Adrenal gland (tissue), 12 donors: Measurements from ENCODE around the gene PCGF3. TPM values are rescaled to one million over a fixed set of nuclear protein-coding genes. Genes with fewer than 3 reads are reported as not detected.

Experiments
- DNase-seq, 7 donors: peaks; one replicate each; pipeline ENCODE4 v3.0.0-alpha.2; 2019 to 2020
- H3K27ac ChIP-seq, 5 donors: fragments of 200-600 bp; sonication (generic) in 4 of 5; 1 replicate in 3 of 5; 2 replicates in 2 of 5; pipeline versions ENCODE4 v1.5.1 to v1.8.0; 2016 to 2020; ENCODE audit warnings: mild to moderate bottlenecking in 1 of 5
- H3K27me3 ChIP-seq: fragments of 200-600 bp; 2 replicates; pipeline ENCODE4 v1.8.0; 2021
- H3K36me3 ChIP-seq, 2 donors: fragments of 200-600 bp; replicated peaks in 1 of 2; 1 replicate in 1 of 2; 2 replicates in 1 of 2; pipeline versions ENCODE4 v1.5.1 to v1.8.0; 2018 to 2022
- H3K4me1 ChIP-seq, 2 donors: fragments of 200-600 bp; replicated peaks in 1 of 2; 1 replicate in 1 of 2; 2 replicates in 1 of 2; pipeline versions ENCODE4 v1.5.1 to v1.8.0; 2018 to 2021
- H3K4me3 ChIP-seq, 4 donors: fragments of 200-600 bp; sonication (generic) in 3 of 4; one replicate each; pipeline ENCODE4 v1.5.1; 2016 to 2018
- H3K9me3 ChIP-seq, 3 donors: fragments of 200-600 bp; sonication (generic) in 1 of 3; replicated peaks in 1 of 3; 1 replicate in 2 of 3; 2 replicates in 1 of 3; pipeline versions ENCODE4 v1.5.1 to v1.8.0; 2016 to 2021
- POLR2A ChIP-seq, 2 donors: fragments of 450-650 bp; IDR thresholded peaks; one replicate each; pipeline ENCODE4 v1.6.1; 2017; ENCODE audit warnings: antibody characterized with exemption in 2 of 2, mild to moderate bottlenecking in 2 of 2, moderate library complexity in 1 of 2
- WGBS, 4 donors: extraction: QIAGEN DNeasy Blood & Tissue Kit in 2 of 4; methylation state at CpG; one replicate each; pipeline versions ENCODE4 v1.1.5 to v1.1.7; 2013 to 2017; 5-methylcytosine and 5-hydroxymethylcytosine counted together
- intact Hi-C, 2 donors: fragments of 100-400 bp; cut with DNase I; formaldehyde crosslinking; loops; one replicate each; pipeline versions ENCODE4 v1.14.1 to v1.15.0; 2022 to 2023
- polyA plus RNA-seq, 3 donors: library from polyadenylated mRNA; stranded (reverse); fragments of 200-250 nt in 2 of 3; fragments of 350-450 nt in 1 of 3; fragmentation: Illumina TruSeq in 1 of 3; extraction: RNeasy Lipid Tissue Mini Kit (QIAGEN cat#74804) in 1 of 3; gene quantifications; one replicate each; pipeline ENCODE4 v1.2.3, GENCODE V29; 2013 to 2014
- total RNA-seq, 9 donors: library from RNA; depleted of rRNA in 4 of 9; stranded (reverse); fragments of >200 nt in 4 of 9; fragments of 120-200 nt in 1 of 9; fragmentation: NEBNext Ultra II Directional in 1 of 9; extraction: Animal tissue kit (Norgen Biotek cat#: 25700) in 1 of 9; gene quantifications; one replicate each; pipeline versions ENCODE4 v1.1.0 to v1.2.4, GENCODE V29; 2013 to 2023
- TF ChIP-seq, protein P1 (sequence below), 6 experiments: fragments of 450-650 bp in 4 of 6; fragments of 200-600 bp in 2 of 6; sonication (generic) in 1 of 6; IDR thresholded peaks; 1 replicate in 5 of 6; 2 replicates in 1 of 6; pipeline versions ENCODE4 v1.5.1 to v1.8.0; 2016 to 2021; ENCODE audit warnings: antibody characterized with exemption in 6 of 6, mild to moderate bottlenecking in 2 of 6, moderate library complexity in 1 of 6
- donor health status: healthy with polysubstance abuse.
- donor health status: Bipolar disorder and iron deficiency.
- donor health status: DM: yes; HTN: yes; CAD: no.
- donor health status: DM: no; HTN: no; CAD: no.
- donor health status: DM: no; HTN: no; CAD: no.
- donor health status: DM: yes; HTN: yes; CAD: no.

PCGF3 gene
- total and polyA plus RNA-seq, 12 donors: 26.4 to 178 (median 70.7) TPM

DNA sequence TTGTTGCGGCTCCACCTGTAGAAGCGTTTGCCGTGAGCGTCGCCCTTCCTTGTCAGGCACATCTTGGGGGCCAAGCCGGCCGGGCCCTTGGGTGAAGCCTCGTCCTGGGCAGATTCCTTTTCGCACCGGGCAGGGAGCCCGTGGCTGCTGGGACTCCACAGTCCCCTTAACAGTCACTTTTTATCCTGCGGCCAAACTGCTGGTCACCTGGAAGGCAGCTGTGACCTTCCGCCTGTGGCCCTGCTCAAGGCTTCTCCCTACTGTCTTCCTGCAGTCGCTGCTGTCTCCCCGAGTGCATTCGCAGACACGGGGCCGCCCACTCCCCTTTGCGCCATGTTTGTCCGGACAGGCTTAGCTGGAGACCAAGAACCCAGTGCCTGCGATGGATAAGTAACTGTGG is 55.0 kb downstream of the PCGF3 start:
- intact Hi-C loops: no loop called here
- 86 to 92% (median 92%) methylated on average over 21 of the region's 21 CpGs for WGBS, 4 donors
- no peaks in the 10 kb centered on the region for H3K9me3 ChIP-seq

GRCh38 chr4:761086-761485 is 55.5 kb downstream of the PCGF3 start:
- peaks cover 11 to 12% of the 10 kb centered on the region in 2 donors for H3K4me1 ChIP-seq
- H3K36me3 ChIP-seq: peaks cover 0 to 45% of the 10 kb centered on the region in 2 donors
- WGBS, 4 donors: 93 to 96% (median 95%) methylated on average over 14 of the region's 14 CpGs
- no peak overlapping the region for H3K27ac ChIP-seq
- no peaks in the 10 kb centered on the region for H3K27me3 ChIP-seq
- no peak overlapping the region for H3K4me3 ChIP-seq
- DNase-seq: no peak
- TF ChIP-seq POLR2A (IDR thresholded peaks at IDR 0.05): no peak
- TF ChIP-seq, protein P1, sequence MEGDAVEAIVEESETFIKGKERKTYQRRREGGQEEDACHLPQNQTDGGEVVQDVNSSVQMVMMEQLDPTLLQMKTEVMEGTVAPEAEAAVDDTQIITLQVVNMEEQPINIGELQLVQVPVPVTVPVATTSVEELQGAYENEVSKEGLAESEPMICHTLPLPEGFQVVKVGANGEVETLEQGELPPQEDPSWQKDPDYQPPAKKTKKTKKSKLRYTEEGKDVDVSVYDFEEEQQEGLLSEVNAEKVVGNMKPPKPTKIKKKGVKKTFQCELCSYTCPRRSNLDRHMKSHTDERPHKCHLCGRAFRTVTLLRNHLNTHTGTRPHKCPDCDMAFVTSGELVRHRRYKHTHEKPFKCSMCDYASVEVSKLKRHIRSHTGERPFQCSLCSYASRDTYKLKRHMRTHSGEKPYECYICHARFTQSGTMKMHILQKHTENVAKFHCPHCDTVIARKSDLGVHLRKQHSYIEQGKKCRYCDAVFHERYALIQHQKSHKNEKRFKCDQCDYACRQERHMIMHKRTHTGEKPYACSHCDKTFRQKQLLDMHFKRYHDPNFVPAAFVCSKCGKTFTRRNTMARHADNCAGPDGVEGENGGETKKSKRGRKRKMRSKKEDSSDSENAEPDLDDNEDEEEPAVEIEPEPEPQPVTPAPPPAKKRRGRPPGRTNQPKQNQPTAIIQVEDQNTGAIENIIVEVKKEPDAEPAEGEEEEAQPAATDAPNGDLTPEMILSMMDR (IDR thresholded peaks at IDR 0.05): no peak
- intact Hi-C loops: no loop called here
- no peaks in the 10 kb centered on the region for H3K9me3 ChIP-seq

More for the DNA sequence above, 55.0 kb downstream of the PCGF3 start:
- no peaks in the 10 kb centered on the region for H3K27me3 ChIP-seq
- no peak overlapping the region for H3K27ac ChIP-seq
- peaks cover 7 to 8% of the 10 kb centered on the region in 2 donors for H3K4me1 ChIP-seq
- no peak overlapping the region for H3K4me3 ChIP-seq
- TF ChIP-seq, protein P1 (IDR thresholded peaks at IDR 0.05): no peak
- TF ChIP-seq POLR2A (IDR thresholded peaks at IDR 0.05): no peak
- no peak for DNase-seq
- peaks cover 0 to 40% of the 10 kb centered on the region in 2 donors for H3K36me3 ChIP-seq

- H3K4me1 ChIP-seq: peaks cover 11 to 19% of the 10 kb centered on the region in 2 donors
- TF ChIP-seq POLR2A (IDR thresholded peaks at IDR 0.05): no peak
- TF ChIP-seq, protein P1 (IDR thresholded peaks at IDR 0.05): no peak
- no peaks in the 10 kb centered on the region for H3K27me3 ChIP-seq
- intact Hi-C loops: no loop called here
- no peak overlapping the region for H3K4me3 ChIP-seq
- 93 to 97% (median 96%) methylated on average over 14 of the region's 14 CpGs for WGBS, 4 donors
- H3K36me3 ChIP-seq: peaks cover 0 to 49% of the 10 kb centered on the region in 2 donors
- no peaks in the 10 kb centered on the region for H3K9me3 ChIP-seq
- H3K27ac ChIP-seq: no peak overlapping the region
- DNase-seq: peak in 1 of 7 donors; percentile 23
These were observed 56.1 kb downstream of the PCGF3 start for GRCh38 chr4:761739-762138.

GRCh38 chr4:762211-763190 is 56.9 kb downstream of the PCGF3 start:
- intact Hi-C loops: no loop called here
- 74 to 81% (median 79%) methylated on average over 20 to 24 of the region's 24 CpGs for WGBS, 4 donors

More at GRCh38 chr4:762211-763190, 56.9 kb downstream of the PCGF3 start:
- no peak for TF ChIP-seq POLR2A (IDR thresholded peaks at IDR 0.05)
- TF ChIP-seq, protein P1 (IDR thresholded peaks at IDR 0.05): peak in 4 of 6 experiments; percentile 24 to 42 (median 34)
- Histone ChIP-seq H3K4me3 (no peak overlapping the region), H3K4me1 (peaks cover 11 to 27% of the 10 kb centered on the region in 2 donors), H3K27ac (peak overlapping the region in 1 of 5 donors; percentile 55), H3K27me3 (no peaks in the 10 kb centered on the region), H3K36me3 (peaks cover 0 to 54% of the 10 kb centered on the region in 2 donors), H3K9me3 (no peaks in the 10 kb centered on the region)
- peak in 3 of 7 donors; percentile 43 to 57 (median 44) for DNase-seq
